Loucy (cell line): ENCODE data around the gene TDP1.

Experiments
- EZH2phosphoT487 ChIP-seq: fragments of 200-600 bp; IDR thresholded peaks from 2 replicates; pipeline ENCODE4 v1.6.1; 2018; ENCODE audit warnings: antibody characterized with exemption, mild to moderate bottlenecking, moderate library complexity, borderline replicate concordance
- TF ChIP-seq, protein P1 (sequence below): fragments of 200-600 bp; sonication (generic); conservative IDR thresholded peaks from 2 replicates; pipeline ENCODE4 v1.5.1; 2014; ENCODE audit warnings: mild to moderate bottlenecking, antibody characterized with exemption, low read length

DNA sequence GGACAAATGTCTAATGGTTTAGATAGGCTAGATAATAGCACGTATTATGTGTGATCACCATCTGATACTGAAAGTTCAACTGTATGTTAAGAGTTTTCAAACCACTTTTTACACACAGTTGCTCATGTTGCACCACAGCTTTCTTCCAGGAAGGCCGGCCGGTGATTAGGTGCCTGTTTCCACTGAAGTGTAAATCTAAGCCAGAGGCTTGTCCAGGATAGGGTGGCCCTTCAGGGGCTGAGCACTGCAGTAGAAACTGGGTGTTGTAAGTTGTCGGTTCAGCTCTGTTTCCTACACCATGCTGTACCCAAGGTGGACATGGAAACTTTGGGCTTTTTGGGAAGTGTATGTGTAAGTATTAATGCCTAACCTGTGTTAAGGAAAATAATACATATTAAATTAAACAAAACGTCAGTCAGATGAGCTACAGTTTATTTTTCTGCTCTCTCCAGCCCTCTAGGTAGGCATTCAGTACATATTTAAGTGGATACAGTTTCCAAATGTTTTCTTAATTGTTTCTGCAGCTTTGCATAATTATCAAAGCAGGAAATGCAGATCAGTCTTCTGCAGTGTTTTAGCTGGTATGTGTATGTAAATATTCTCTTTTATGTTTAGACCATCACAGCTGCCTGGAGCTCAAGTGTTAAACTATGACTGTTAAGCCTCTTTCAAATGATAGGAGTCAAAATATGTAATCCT, 30.9 kb downstream of the TDP1 start:
- TF ChIP-seq, protein P1, sequence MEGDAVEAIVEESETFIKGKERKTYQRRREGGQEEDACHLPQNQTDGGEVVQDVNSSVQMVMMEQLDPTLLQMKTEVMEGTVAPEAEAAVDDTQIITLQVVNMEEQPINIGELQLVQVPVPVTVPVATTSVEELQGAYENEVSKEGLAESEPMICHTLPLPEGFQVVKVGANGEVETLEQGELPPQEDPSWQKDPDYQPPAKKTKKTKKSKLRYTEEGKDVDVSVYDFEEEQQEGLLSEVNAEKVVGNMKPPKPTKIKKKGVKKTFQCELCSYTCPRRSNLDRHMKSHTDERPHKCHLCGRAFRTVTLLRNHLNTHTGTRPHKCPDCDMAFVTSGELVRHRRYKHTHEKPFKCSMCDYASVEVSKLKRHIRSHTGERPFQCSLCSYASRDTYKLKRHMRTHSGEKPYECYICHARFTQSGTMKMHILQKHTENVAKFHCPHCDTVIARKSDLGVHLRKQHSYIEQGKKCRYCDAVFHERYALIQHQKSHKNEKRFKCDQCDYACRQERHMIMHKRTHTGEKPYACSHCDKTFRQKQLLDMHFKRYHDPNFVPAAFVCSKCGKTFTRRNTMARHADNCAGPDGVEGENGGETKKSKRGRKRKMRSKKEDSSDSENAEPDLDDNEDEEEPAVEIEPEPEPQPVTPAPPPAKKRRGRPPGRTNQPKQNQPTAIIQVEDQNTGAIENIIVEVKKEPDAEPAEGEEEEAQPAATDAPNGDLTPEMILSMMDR: no peak
- TF ChIP-seq EZH2phosphoT487: no peak
